HT-29 (cell line): ENCODE results near the gene SLC6A19. TPM values are rescaled to one million over a fixed set of nuclear protein-coding genes. Genes with fewer than 3 reads are reported as not detected.
A peak's percentile ranks its signal among the peaks of the same experiment; 100 is the strongest.
"Not testable (repeated sequence)": the region's sequence is repeated elsewhere in the genome, so short reads cannot be mapped to it uniquely, and the experiment has no call there.

Experiments
- DNase-seq: peaks from one replicate; pipeline ENCODE4 v3.0.0-alpha.2; 2015; ENCODE audit warnings: low spot score
- total RNA-seq: library from RNA; depleted of rRNA; stranded (reverse); fragments of >200 nt; shearing (Covaris generic); gene quantifications from 2 replicates; pipeline ENCODE4 v1.2.3, GENCODE V29; 2014

SLC6A19 gene
- total RNA-seq, 1 experiment from 2014 or later = not detected

- DNase-seq = no peak
Measured at GRCh38 chr5:1221721-1222120, 20.3 kb downstream of the SLC6A19 start.

- DNase-seq = no peak
Measured at GRCh38 chr5:1222147-1222546, 20.8 kb downstream of the SLC6A19 start.

- DNase-seq = no peak
Measured at GRCh38 chr5:1222621-1223277, 21.4 kb downstream of the SLC6A19 start.

GRCh38 chr5:1223278-1223670, 21.9 kb downstream of the SLC6A19 start:
- DNase-seq = no peak

- no peak for DNase-seq
Measured at GRCh38 chr5:1224631-1225030, 23.2 kb downstream of the SLC6A19 start.

- DNase-seq = no peak
Measured at GRCh38 chr5:1225081-1225480, 23.7 kb downstream of the SLC6A19 start, which contains the start of gene SLC6A18. Gene SLC6A18, plus strand, starts transcription at chr5:1225381. Its CDS starts 97 bp downstream, at chr5:1225478.

GRCh38 chr5:1226231-1226630, 24.8 kb downstream of the SLC6A19 start:
- DNase-seq = no peak

GRCh38 chr5:1226839-1227581, 25.6 kb downstream of the SLC6A19 start:
- DNase-seq = no peak

GRCh38 chr5:1227667-1228066, 26.3 kb downstream of the SLC6A19 start:
- DNase-seq = peak; percentile 57

- DNase-seq = no peak
Measured at GRCh38 chr5:1228120-1228519, 26.7 kb downstream of the SLC6A19 start.

GRCh38 chr5:1229023-1229422, 27.6 kb downstream of the SLC6A19 start:
- DNase-seq = not testable (repeated sequence)

GRCh38 chr5:1229822-1230221, 28.4 kb downstream of the SLC6A19 start:
- no peak for DNase-seq

- no peak for DNase-seq
Measured at GRCh38 chr5:1230551-1230950, 29.2 kb downstream of the SLC6A19 start.

GRCh38 chr5:1231354-1231905, 30.0 kb downstream of the SLC6A19 start:
- no peak for DNase-seq

- DNase-seq = no peak
Measured at GRCh38 chr5:1232780-1233179, 31.4 kb downstream of the SLC6A19 start.

- DNase-seq = no peak
Measured at GRCh38 chr5:1235379-1235778, 34.0 kb downstream of the SLC6A19 start.

- DNase-seq = no peak
Measured at GRCh38 chr5:1235838-1236237, 34.4 kb downstream of the SLC6A19 start.

- DNase-seq = no peak
Measured at GRCh38 chr5:1239505-1240251, 38.3 kb downstream of the SLC6A19 start.

- no peak for DNase-seq
Measured at GRCh38 chr5:1240496-1241260, 39.3 kb downstream of the SLC6A19 start.

- no peak for DNase-seq
Measured at GRCh38 chr5:1241509-1242080, 40.2 kb downstream of the SLC6A19 start.
